ENCODE measurements around the gene DNAJC5. TPM values are rescaled to one million over a fixed set of nuclear protein-coding genes. Genes with fewer than 3 reads are reported as not detected.

Gene DNAJC5
- polyA plus RNA-seq, 1 donor (not counting 4 experiments of a cell fraction or from before 2014, with no cell fraction given): 43.7 TPM

DNA sequence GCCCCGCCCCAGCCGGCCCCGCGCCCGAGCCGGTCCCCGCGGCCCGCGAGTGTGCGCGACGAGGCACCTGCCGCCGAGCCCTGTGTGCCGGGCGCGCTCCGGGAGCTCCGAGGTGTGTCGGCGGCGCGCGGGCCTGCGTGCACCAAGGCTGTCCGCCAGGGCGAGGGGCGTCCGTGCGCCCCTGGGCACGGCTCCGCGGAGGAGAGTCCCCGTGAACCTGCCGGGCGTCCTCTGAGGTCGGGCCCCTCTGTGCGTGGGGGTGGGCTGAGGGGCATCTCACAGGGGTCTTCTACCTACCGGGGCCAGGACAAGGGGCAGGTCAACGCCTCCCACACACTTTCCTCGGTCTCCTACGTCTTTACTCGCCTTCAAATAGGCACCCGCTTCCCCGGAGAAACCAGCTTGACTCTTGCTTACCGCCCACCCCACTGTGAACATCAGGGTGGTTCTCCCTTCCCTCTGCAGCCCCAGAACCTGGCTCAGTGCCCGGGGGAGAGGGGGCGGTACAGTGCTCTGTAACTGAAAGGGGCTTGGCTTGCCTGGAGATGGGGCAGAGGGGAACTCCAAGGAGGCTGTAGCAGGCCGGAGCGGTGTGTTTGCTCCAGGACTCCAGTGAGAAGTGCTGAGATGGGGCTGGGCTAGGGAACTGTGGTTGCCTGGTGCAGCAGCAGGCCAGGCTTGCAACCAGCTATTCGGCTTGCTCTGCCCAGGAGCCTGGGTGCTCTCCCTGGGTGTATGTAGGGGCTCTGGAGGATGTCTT is 84.8 kb downstream of the DNAJC5 start, which contains the start of gene SAMD10:
SAMD10 (minus strand) TSS at position 86 of the 760 bp plus-strand sequence. CDS start 175 bp downstream, outside the sequence.
- peaks cover 29% of the 10 kb centered on the region for H3K4me1 ChIP-seq (ENCODE audit: control insufficient read depth, extremely low read depth, insufficient read depth, low read length)
- no peaks in the 10 kb centered on the region for H3K27me3 ChIP-seq (ENCODE audit: control insufficient read depth, extremely low read depth, insufficient read depth, low read length)

DNA sequence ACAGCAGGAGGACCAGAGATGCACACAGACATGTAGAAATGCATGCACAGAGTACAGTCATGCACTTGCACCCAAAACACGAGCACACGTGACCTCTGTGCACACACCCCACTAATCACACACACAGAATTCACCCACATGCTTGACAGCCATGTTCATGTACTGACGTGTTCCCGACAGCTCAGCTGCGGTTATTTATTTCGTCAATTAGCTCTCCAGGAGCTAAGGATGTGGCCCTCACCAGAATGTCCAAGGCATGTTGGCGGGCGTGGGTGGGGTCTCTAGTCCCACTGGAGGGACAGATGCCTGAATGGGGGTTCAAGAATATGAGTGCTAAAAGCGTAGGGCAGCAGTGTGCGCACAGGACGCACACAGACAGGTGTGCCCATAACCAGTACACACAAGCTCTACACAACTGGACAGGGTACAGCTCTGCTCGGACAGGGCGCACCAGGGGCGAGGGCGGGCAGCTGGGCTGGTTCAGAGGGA is 85.4 kb downstream of the DNAJC5 start:
- Histone ChIP-seq H3K36me3 (ENCODE audit: control insufficient read depth in 2 of 2, extremely low read depth in 1 of 2, insufficient read depth in 2 of 2, low read length in 2 of 2) (peaks cover 8 to 18% of the 10 kb centered on the region in 2 experiments), H3K4me2 (ENCODE audit: control insufficient read depth, extremely low read depth, insufficient read depth, low read depth, low read length) (peak overlapping the region; percentile 96), H3K4me3 (ENCODE audit: control insufficient read depth in 2 of 3, extremely low read depth in 1 of 3, insufficient read depth in 2 of 3, low read depth in 1 of 3, low read length in 3 of 3) (peak overlapping the region; percentile 89 to 94 (median 91)), H3K4me1 (ENCODE audit: control insufficient read depth, extremely low read depth, insufficient read depth, low read length) (peaks cover 29% of the 10 kb centered on the region), H3K79me2 (ENCODE audit: control insufficient read depth, insufficient read depth, low read length) (peaks cover 20% of the 10 kb centered on the region), H2AFZ (ENCODE audit: control insufficient read depth, low read length) (peak overlapping the region; percentile 72), H3K27ac (ENCODE audit: control insufficient read depth, insufficient read depth, low read length) (peak overlapping the region; percentile 91), H4K20me1 (ENCODE audit: control insufficient read depth, extremely low read depth, insufficient read depth, low read length) (no peaks in the 10 kb centered on the region), H3K27me3 (ENCODE audit: control insufficient read depth, extremely low read depth, insufficient read depth, low read length) (no peaks in the 10 kb centered on the region), H3K9me3 (ENCODE audit: control insufficient read depth, low read depth, low read length) (no peaks in the 10 kb centered on the region), H3K9me1 (ENCODE audit: control insufficient read depth, extremely low read depth, insufficient read depth, low read length) (no peaks in the 10 kb centered on the region), H3K9ac (ENCODE audit: control insufficient read depth, extremely low read depth, insufficient read depth, low read length) (peak overlapping the region; percentile 80)
- TF ChIP-seq, protein P1, sequence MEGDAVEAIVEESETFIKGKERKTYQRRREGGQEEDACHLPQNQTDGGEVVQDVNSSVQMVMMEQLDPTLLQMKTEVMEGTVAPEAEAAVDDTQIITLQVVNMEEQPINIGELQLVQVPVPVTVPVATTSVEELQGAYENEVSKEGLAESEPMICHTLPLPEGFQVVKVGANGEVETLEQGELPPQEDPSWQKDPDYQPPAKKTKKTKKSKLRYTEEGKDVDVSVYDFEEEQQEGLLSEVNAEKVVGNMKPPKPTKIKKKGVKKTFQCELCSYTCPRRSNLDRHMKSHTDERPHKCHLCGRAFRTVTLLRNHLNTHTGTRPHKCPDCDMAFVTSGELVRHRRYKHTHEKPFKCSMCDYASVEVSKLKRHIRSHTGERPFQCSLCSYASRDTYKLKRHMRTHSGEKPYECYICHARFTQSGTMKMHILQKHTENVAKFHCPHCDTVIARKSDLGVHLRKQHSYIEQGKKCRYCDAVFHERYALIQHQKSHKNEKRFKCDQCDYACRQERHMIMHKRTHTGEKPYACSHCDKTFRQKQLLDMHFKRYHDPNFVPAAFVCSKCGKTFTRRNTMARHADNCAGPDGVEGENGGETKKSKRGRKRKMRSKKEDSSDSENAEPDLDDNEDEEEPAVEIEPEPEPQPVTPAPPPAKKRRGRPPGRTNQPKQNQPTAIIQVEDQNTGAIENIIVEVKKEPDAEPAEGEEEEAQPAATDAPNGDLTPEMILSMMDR (optimal IDR thresholded peaks at IDR 0.05 in 1 of 3, IDR thresholded peaks at IDR 0.05 in 1 of 3, conservative IDR thresholded peaks at IDR 0.05 in 1 of 3; ENCODE audit: extremely low read depth in 1 of 3, insufficient read depth in 2 of 3, low read length in 3 of 3): no peak
- TF ChIP-seq EZH2 (IDR thresholded peaks at IDR 0.05; ENCODE audit: low read length): no peak
- dilution Hi-C loops (cut with MboI; ENCODE audit: extremely low pct_ligation_motif_present, low sequenced_read_pairs): no loop called here
- DNase-seq (ENCODE audit: low read depth, low spot score) (peak; percentile 81), FAIRE-seq (peak; percentile 67)

More for the DNA sequence above, 84.8 kb downstream of the DNAJC5 start, which contains the start of gene SAMD10:
- Histone ChIP-seq H3K9me3 (ENCODE audit: control insufficient read depth, low read depth, low read length) (no peaks in the 10 kb centered on the region), H3K9me1 (ENCODE audit: control insufficient read depth, extremely low read depth, insufficient read depth, low read length) (no peaks in the 10 kb centered on the region), H3K4me2 (ENCODE audit: control insufficient read depth, extremely low read depth, insufficient read depth, low read depth, low read length) (peak within 1 kb of the TSS; percentile 96), H3K4me3 (ENCODE audit: control insufficient read depth in 2 of 3, extremely low read depth in 1 of 3, insufficient read depth in 2 of 3, low read depth in 1 of 3, low read length in 3 of 3) (peak within 1 kb of the TSS; percentile 89 to 94 (median 91)), H4K20me1 (ENCODE audit: control insufficient read depth, extremely low read depth, insufficient read depth, low read length) (no peaks in the 10 kb centered on the region), H2AFZ (ENCODE audit: control insufficient read depth, low read length) (peak within 1 kb of the TSS; percentile 72), H3K79me2 (ENCODE audit: control insufficient read depth, insufficient read depth, low read length) (peaks cover 20% of the 10 kb centered on the region), H3K9ac (ENCODE audit: control insufficient read depth, extremely low read depth, insufficient read depth, low read length) (peak within 1 kb of the TSS; percentile 80), H3K27ac (ENCODE audit: control insufficient read depth, insufficient read depth, low read length) (peak within 1 kb of the TSS; percentile 91), H3K36me3 (ENCODE audit: control insufficient read depth in 2 of 2, extremely low read depth in 1 of 2, insufficient read depth in 2 of 2, low read length in 2 of 2) (peaks cover 4 to 12% of the 10 kb centered on the region in 2 experiments)
- DNase-seq (ENCODE audit: low read depth, low spot score): no peak
- dilution Hi-C loops (cut with MboI; ENCODE audit: extremely low pct_ligation_motif_present, low sequenced_read_pairs): no loop called here
- TF ChIP-seq, protein P1 (optimal IDR thresholded peaks at IDR 0.05 in 1 of 3, IDR thresholded peaks at IDR 0.05 in 1 of 3, conservative IDR thresholded peaks at IDR 0.05 in 1 of 3; ENCODE audit: extremely low read depth in 1 of 3, insufficient read depth in 2 of 3, low read length in 3 of 3): no peak
- no peak for TF ChIP-seq EZH2 (IDR thresholded peaks at IDR 0.05; ENCODE audit: low read length)
- FAIRE-seq: no peak
